GM23338 (cell line): Measurements from ENCODE around the gene BCL7C. TPM values are rescaled to one million over a fixed set of nuclear protein-coding genes. Genes with fewer than 3 reads are reported as not detected.

Experiments
- ATAC-seq: fragments of 200-7000 bp; cut with Tn5 transposase; 3 replicates; pipeline ENCODE4 v1.9.1; 2020
- DNase-seq: peaks from one replicate; pipeline ENCODE4 v3.0.0-alpha.2; 2015; ENCODE audit warnings: low spot score
- H2AFZ ChIP-seq: fragments of 200-600 bp; sonication (generic); 2 replicates; pipeline ENCODE4 v1.8.0; 2016; ENCODE audit warnings: antibody characterized with exemption, mild to moderate bottlenecking, moderate library complexity
- H3F3A ChIP-seq: fragments of 200-600 bp; sonication (generic); replicated peaks from 2 replicates; pipeline ENCODE4 v1.8.0; 2017; ENCODE audit warnings: antibody characterized with exemption, mixed run types, low read depth
- H3K27ac ChIP-seq: fragments of 200-600 bp; sonication (generic); 2 replicates; pipeline ENCODE4 v1.6.1; 2016; ENCODE audit warnings: low read depth
- H3K27me3 ChIP-seq: fragments of 200-600 bp; sonication (generic); 2 replicates; pipeline ENCODE4 v1.8.0; 2016; ENCODE audit warnings: mild to moderate bottlenecking, mixed run types, moderate library complexity; ENCODE audit not compliant: insufficient read depth
- H3K36me3 ChIP-seq: fragments of 200-600 bp; sonication (generic); 2 replicates; pipeline ENCODE4 v1.8.0; 2016; ENCODE audit warnings: mild to moderate bottlenecking; ENCODE audit not compliant: insufficient read depth
- H3K4me1 ChIP-seq: fragments of 200-600 bp; sonication (generic); 2 replicates; pipeline ENCODE4 v1.8.0; 2016; ENCODE audit warnings: mild to moderate bottlenecking, moderate library complexity; ENCODE audit not compliant: insufficient read depth
- H3K4me2 ChIP-seq: fragments of 200-600 bp; sonication (generic); 2 replicates; pipeline ENCODE4 v1.7.1; 2017; ENCODE audit warnings: mixed run types
- H3K4me3 ChIP-seq: fragments of 200-600 bp; sonication (generic); 2 replicates; pipeline ENCODE4 v1.6.1; 2016; ENCODE audit warnings: mixed run types
- H3K79me2 ChIP-seq: fragments of 200-600 bp; sonication (generic); replicated peaks from 2 replicates; pipeline ENCODE4 v1.8.0; 2017; ENCODE audit warnings: mild to moderate bottlenecking; ENCODE audit not compliant: insufficient read depth
- H3K9me2 ChIP-seq: fragments of 200-600 bp; sonication (generic); 2 replicates; pipeline ENCODE4 v1.8.0; 2017; ENCODE audit not compliant: insufficient read depth
- H4K20me1 ChIP-seq: fragments of 200-600 bp; sonication (generic); replicated peaks from 2 replicates; pipeline ENCODE4 v1.8.0; 2017; ENCODE audit warnings: mild to moderate bottlenecking; ENCODE audit not compliant: insufficient read depth
- H3K27ac Mint-ChIP-seq: 2 replicates; pipeline ENCODE4 v1.8.0; 2020; ENCODE audit warnings: inconsistent platforms, mild to moderate bottlenecking, moderate library complexity, mixed read lengths
- H3K27me3 Mint-ChIP-seq: 3 replicates; pipeline ENCODE4 v1.8.0; 2022; ENCODE audit warnings: low read depth, mild to moderate bottlenecking, moderate library complexity, mixed read lengths, inconsistent platforms; ENCODE audit not compliant: insufficient read depth, poor library complexity
- H3K36me3 Mint-ChIP-seq: 3 replicates; pipeline ENCODE4 v1.8.0; 2021; ENCODE audit warnings: low read depth, mild to moderate bottlenecking, inconsistent platforms, moderate library complexity, mixed read lengths
- H3K4me1 Mint-ChIP-seq: 3 replicates; pipeline ENCODE4 v1.8.0; 2020; ENCODE audit warnings: mild to moderate bottlenecking, inconsistent platforms, mixed read lengths
- H3K4me3 Mint-ChIP-seq: 3 replicates; pipeline ENCODE4 v1.8.0; 2021; ENCODE audit warnings: moderate library complexity, mild to moderate bottlenecking, inconsistent platforms, mixed read lengths
- H3K9me3 Mint-ChIP-seq: 3 replicates; pipeline ENCODE4 v1.8.0; 2020; ENCODE audit warnings: moderate library complexity, mild to moderate bottlenecking, inconsistent platforms, mixed read lengths
- CTCF ChIP-seq, 2 experiments: fragments of 200-600 bp in 1 of 2; sonication (generic) in 1 of 2; conservative IDR thresholded peaks; 2 replicates each; pipeline versions ENCODE4 v1.5.1 to v1.6.1; 2016 to 2017; ENCODE audit warnings: antibody characterized with exemption in 2 of 2, low read depth in 2 of 2, mild to moderate bottlenecking in 2 of 2, moderate library complexity in 1 of 2
- ZNF331 ChIP-seq: fragments of 250-450 bp; sonication (Bioruptor Pico); IDR thresholded peaks from 2 replicates; pipeline ENCODE4 v1.5.0; 2020; ENCODE audit warnings: low read depth, mild to moderate bottlenecking, moderate library complexity
- ZNF462 ChIP-seq: fragments of 250-450 bp; sonication (Bioruptor Pico); IDR thresholded peaks from 2 replicates; pipeline ENCODE4 v1.5.0; 2020; ENCODE audit warnings: mild to moderate bottlenecking, moderate library complexity
- polyA plus RNA-seq: library from polyadenylated mRNA; unstranded; fragments of >200 nt; fragmentation: Nextera tagmentation; extraction: Ambion mirVana; gene quantifications from 2 replicates; pipeline ENCODE4 v1.2.1, GENCODE V29; 2016
- total RNA-seq: library from RNA; depleted of rRNA; stranded (reverse); fragments of >200 nt; shearing (Covaris generic); gene quantifications from 2 replicates; pipeline ENCODE4 v1.2.3, GENCODE V29; 2014

BCL7C gene
- total and polyA plus RNA-seq, 2 experiments from 2014 or later = 17.5 to 22.1 TPM

GRCh38 chr16:30876867-30877266 lies 17.0 kb downstream of the BCL7C start:
- H4K20me1 ChIP-seq = peaks cover 8% of the 10 kb centered on the region
- no peak overlapping the region for H3K27ac ChIP-seq
- peaks cover 14% of the 10 kb centered on the region for H3K4me1 ChIP-seq
- H3K9me2 ChIP-seq = no peaks in the 10 kb centered on the region
- H3K27me3 ChIP-seq = peaks cover 31% of the 10 kb centered on the region
- H3K27ac Mint-ChIP-seq = peak overlapping the region; percentile 19; the same call in 1 of the 2 replicates
- H3K36me3 Mint-ChIP-seq = peaks cover 17% of the 10 kb centered on the region
- H3K4me1 Mint-ChIP-seq = peaks cover 11% of the 10 kb centered on the region
- peaks cover 25% of the 10 kb centered on the region for H3K27me3 Mint-ChIP-seq
- peak overlapping the region; percentile 90 for H3K4me2 ChIP-seq
- peak overlapping the region; percentile 92 for H3K4me3 Mint-ChIP-seq
- TF ChIP-seq ZNF462 (CRISPR knock-in tag) (no peak), ZNF331 (CRISPR knock-in tag) (no peak), CTCF (conservative IDR thresholded peaks at IDR 0.05; ENCODE audit: low read depth in 2 of 2) (0 out of 4 replicates have a peak, but pooled peaks of 1 of the 2 experiments have one; percentile 15)
- H3K36me3 ChIP-seq = no peaks in the 10 kb centered on the region
- H3K9me3 Mint-ChIP-seq = no peaks in the 10 kb centered on the region
- ATAC-seq = peak; percentile 28
- peaks cover 2% of the 10 kb centered on the region; the same call in 1 of the 2 replicates for H3K79me2 ChIP-seq
- H3F3A ChIP-seq = 0 out of 2 replicates have a peak, but pooled peaks cover 4% of the 10 kb centered on the region
- H3K4me3 ChIP-seq = peak overlapping the region; percentile 90
- peak; percentile 59 for DNase-seq
- no peak overlapping the region for H2AFZ ChIP-seq
